Neural progenitor cell (in vitro differentiated cells): ENCODE measurements around the gene ANKRD31. TPM values are rescaled to one million over a fixed set of nuclear protein-coding genes. Genes with fewer than 3 reads are reported as not detected.

Experiments
- DNase-seq: peaks from one replicate; pipeline ENCODE4 v3.0.0-alpha.2; 2016; ENCODE audit warnings: low spot score
- H2AFZ ChIP-seq: fragments of 200-600 bp; sonication (generic); replicated peaks from 2 replicates; pipeline ENCODE4 v1.6.1; 2016; ENCODE audit warnings: antibody characterized with exemption
- H3F3A ChIP-seq: fragments of 200-600 bp; sonication (generic); 2 replicates; pipeline ENCODE4 v1.6.1; 2016; ENCODE audit warnings: antibody characterized with exemption, low read depth
- H3K27ac ChIP-seq: fragments of 200-600 bp; sonication (generic); 2 replicates; pipeline ENCODE4 v1.5.1; 2016; ENCODE audit warnings: mild to moderate bottlenecking
- H3K27me3 ChIP-seq: fragments of 200-600 bp; sonication (generic); 2 replicates; pipeline ENCODE4 v1.6.1; 2016; ENCODE audit warnings: mild to moderate bottlenecking, moderate library complexity
- H3K36me3 ChIP-seq: fragments of 200-600 bp; sonication (generic); 2 replicates; pipeline ENCODE4 v1.5.1; 2016
- H3K4me1 ChIP-seq: fragments of 200-600 bp; sonication (generic); 2 replicates; pipeline ENCODE4 v1.6.1; 2016; ENCODE audit warnings: mixed run types
- H3K4me2 ChIP-seq: fragments of 200-600 bp; sonication (generic); 2 replicates; pipeline ENCODE4 v1.6.1; 2016
- H3K4me3 ChIP-seq: fragments of 200-600 bp; sonication (generic); 2 replicates; pipeline ENCODE4 v1.5.1; 2016
- H3K79me2 ChIP-seq: fragments of 200-600 bp; sonication (generic); 2 replicates; pipeline ENCODE4 v1.6.1; 2016; ENCODE audit warnings: low read depth
- H3K9ac ChIP-seq: fragments of 200-600 bp; sonication (generic); 2 replicates; pipeline ENCODE4 v1.6.1; 2016
- H3K9me3 ChIP-seq: fragments of 200-600 bp; sonication (generic); 2 replicates; pipeline ENCODE4 v1.5.1; 2016; ENCODE audit warnings: low read depth
- H4K20me1 ChIP-seq: fragments of 200-600 bp; sonication (generic); 2 replicates; pipeline ENCODE4 v1.6.1; 2016; ENCODE audit warnings: low read depth
- H3K27ac Mint-ChIP-seq: 3 replicates; pipeline ENCODE4 v1.8.0; 2021; ENCODE audit warnings: mixed read lengths
- H3K27me3 Mint-ChIP-seq: 2 replicates; pipeline ENCODE4 v1.8.0; 2022; ENCODE audit warnings: low read depth, mild to moderate bottlenecking, inconsistent platforms, moderate library complexity, mixed read lengths; ENCODE audit not compliant: insufficient read depth
- H3K36me3 Mint-ChIP-seq: 3 replicates; pipeline ENCODE4 v1.8.0; 2021; ENCODE audit warnings: mixed read lengths
- H3K4me1 Mint-ChIP-seq: 3 replicates; pipeline ENCODE4 v1.8.0; 2021; ENCODE audit warnings: mixed read lengths
- H3K4me3 Mint-ChIP-seq: 3 replicates; pipeline ENCODE4 v1.8.0; 2021; ENCODE audit warnings: mild to moderate bottlenecking, moderate library complexity, mixed read lengths
- H3K9me3 Mint-ChIP-seq: 3 replicates; pipeline ENCODE4 v1.8.0; 2020; ENCODE audit warnings: mixed read lengths
- EZH2 ChIP-seq: fragments of 200-600 bp; sonication (generic); IDR thresholded peaks from 2 replicates; pipeline ENCODE4 v1.6.1; 2017; ENCODE audit warnings: antibody characterized with exemption, mild to moderate bottlenecking, moderate library complexity
- EZH2phosphoT487 ChIP-seq: fragments of 200-600 bp; sonication (generic); IDR thresholded peaks from 2 replicates; pipeline ENCODE4 v1.6.1; 2017; ENCODE audit warnings: antibody characterized with exemption
- total RNA-seq: library from RNA; depleted of rRNA; stranded (reverse); fragments of >200 nt; gene quantifications from 2 replicates; pipeline ENCODE4 v1.2.3, GENCODE V29; 2015; ENCODE audit warnings: low replicate concordance
- TF ChIP-seq, protein P1 (sequence below): fragments of 200-600 bp; sonication (generic); IDR thresholded peaks from 2 replicates; pipeline ENCODE4 v1.5.1; 2017; ENCODE audit warnings: antibody characterized with exemption, mild to moderate bottlenecking

The ANKRD31 gene
- total RNA-seq, 1 donor from 2014 or later = 0.75 TPM

DNA sequence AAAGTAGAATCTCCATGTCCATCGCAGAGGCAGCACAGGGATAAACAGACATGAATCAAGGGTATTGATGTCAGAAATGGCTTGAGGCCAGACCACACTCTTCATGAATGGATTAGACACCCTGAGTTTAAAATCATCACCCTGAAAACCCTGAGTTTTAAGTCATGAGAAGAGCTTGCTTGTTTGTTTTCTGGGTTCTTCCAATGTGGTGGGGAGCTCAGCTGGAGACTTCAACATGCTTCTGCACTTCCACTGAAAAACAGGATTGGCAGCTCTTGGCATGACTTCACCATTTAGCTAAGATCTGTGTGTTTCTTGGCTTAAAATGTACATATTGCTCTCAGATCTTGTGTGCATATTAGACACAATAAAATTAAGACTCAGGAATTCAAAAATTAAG, 194.2 kb downstream of the ANKRD31 start:
- Histone ChIP-seq H3K4me3 (no peak overlapping the region), H3K79me2 (no peaks in the 10 kb centered on the region), H3K36me3 (no peaks in the 10 kb centered on the region), H2AFZ (no peak overlapping the region), H3K9me3 (no peaks in the 10 kb centered on the region), H3F3A (no peaks in the 10 kb centered on the region), H3K27me3 (no peaks in the 10 kb centered on the region), H4K20me1 (no peaks in the 10 kb centered on the region), H3K4me1 (no peaks in the 10 kb centered on the region), H3K4me2 (no peak overlapping the region), H3K9ac (no peak overlapping the region), H3K27ac (no peak overlapping the region)
- H3K27me3 Mint-ChIP-seq = peaks cover 4% of the 10 kb centered on the region
- no peak overlapping the region for H3K27ac Mint-ChIP-seq
- no peak for DNase-seq
- peaks cover 10% of the 10 kb centered on the region for H3K36me3 Mint-ChIP-seq
- no peaks in the 10 kb centered on the region for H3K9me3 Mint-ChIP-seq
- TF ChIP-seq EZH2phosphoT487 = no peak
- TF ChIP-seq, protein P1, sequence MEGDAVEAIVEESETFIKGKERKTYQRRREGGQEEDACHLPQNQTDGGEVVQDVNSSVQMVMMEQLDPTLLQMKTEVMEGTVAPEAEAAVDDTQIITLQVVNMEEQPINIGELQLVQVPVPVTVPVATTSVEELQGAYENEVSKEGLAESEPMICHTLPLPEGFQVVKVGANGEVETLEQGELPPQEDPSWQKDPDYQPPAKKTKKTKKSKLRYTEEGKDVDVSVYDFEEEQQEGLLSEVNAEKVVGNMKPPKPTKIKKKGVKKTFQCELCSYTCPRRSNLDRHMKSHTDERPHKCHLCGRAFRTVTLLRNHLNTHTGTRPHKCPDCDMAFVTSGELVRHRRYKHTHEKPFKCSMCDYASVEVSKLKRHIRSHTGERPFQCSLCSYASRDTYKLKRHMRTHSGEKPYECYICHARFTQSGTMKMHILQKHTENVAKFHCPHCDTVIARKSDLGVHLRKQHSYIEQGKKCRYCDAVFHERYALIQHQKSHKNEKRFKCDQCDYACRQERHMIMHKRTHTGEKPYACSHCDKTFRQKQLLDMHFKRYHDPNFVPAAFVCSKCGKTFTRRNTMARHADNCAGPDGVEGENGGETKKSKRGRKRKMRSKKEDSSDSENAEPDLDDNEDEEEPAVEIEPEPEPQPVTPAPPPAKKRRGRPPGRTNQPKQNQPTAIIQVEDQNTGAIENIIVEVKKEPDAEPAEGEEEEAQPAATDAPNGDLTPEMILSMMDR = no peak
- TF ChIP-seq EZH2 = no peak
- no peak overlapping the region for H3K4me3 Mint-ChIP-seq
- no peaks in the 10 kb centered on the region for H3K4me1 Mint-ChIP-seq

DNA sequence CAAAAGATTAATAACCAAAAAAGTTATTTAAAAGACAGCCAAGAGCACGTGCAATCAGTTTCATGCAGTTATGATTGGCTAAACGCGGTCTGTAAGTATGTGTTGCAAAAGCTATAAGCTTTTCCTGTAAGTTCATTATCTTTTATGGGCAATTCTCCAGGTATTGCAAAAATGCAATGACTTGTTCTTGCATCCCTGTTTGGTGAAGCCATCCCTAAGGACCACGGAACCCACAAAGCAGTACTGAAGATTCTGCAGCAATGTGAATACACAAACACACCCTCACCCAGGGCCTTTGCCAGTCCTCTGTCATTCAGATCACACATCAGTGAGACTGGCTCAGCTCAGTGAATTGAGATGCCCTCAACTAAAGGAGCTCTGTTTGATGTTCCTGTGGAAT, 195.7 kb downstream of the ANKRD31 start:
- Histone ChIP-seq H3K79me2 (no peaks in the 10 kb centered on the region), H4K20me1 (no peaks in the 10 kb centered on the region), H3K4me2 (no peak overlapping the region), H2AFZ (no peak overlapping the region), H3K27me3 (no peaks in the 10 kb centered on the region), H3K9ac (no peak overlapping the region), H3F3A (no peaks in the 10 kb centered on the region), H3K36me3 (no peaks in the 10 kb centered on the region), H3K4me1 (no peaks in the 10 kb centered on the region), H3K4me3 (no peak overlapping the region), H3K9me3 (no peaks in the 10 kb centered on the region), H3K27ac (no peak overlapping the region)
- Mint-ChIP-seq H3K4me1 (no peaks in the 10 kb centered on the region), H3K27me3 (peaks cover 3% of the 10 kb centered on the region), H3K4me3 (no peak overlapping the region), H3K36me3 (peaks cover 8% of the 10 kb centered on the region), H3K9me3 (no peaks in the 10 kb centered on the region), H3K27ac (no peak overlapping the region)
- DNase-seq = no peak
- TF ChIP-seq, protein P1 = no peak
- no peak for TF ChIP-seq EZH2phosphoT487
- TF ChIP-seq EZH2 = no peak

DNA sequence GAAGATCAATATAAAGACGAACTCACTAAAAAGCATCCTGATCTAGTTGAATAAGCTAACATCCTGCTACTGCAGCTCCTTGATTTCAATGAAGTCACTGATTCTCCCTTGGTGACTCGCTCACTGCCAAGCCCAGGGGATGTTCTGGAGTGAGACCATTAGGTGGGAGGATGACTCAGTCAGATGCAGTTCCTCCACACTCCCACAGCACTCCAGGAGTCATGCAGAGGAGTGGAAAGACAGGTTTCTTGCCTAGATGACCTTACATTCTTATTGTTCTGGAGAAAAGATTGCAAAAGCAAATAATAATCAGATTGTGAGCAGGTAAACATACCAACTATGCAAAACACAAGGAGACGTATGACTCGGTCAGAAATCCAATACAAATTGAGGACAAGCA, 199.6 kb downstream of the ANKRD31 start:
- H3K79me2 ChIP-seq = no peaks in the 10 kb centered on the region
- Mint-ChIP-seq H3K27ac (no peak overlapping the region), H3K9me3 (no peaks in the 10 kb centered on the region), H3K4me1 (no peaks in the 10 kb centered on the region), H3K4me3 (no peak overlapping the region), H3K36me3 (no peaks in the 10 kb centered on the region), H3K27me3 (peaks cover 2% of the 10 kb centered on the region)
- H3K36me3 ChIP-seq = no peaks in the 10 kb centered on the region
- no peaks in the 10 kb centered on the region for H3K27me3 ChIP-seq
- TF ChIP-seq EZH2 = no peak
- TF ChIP-seq, protein P1 = no peak
- TF ChIP-seq EZH2phosphoT487 = no peak
- H3K27ac ChIP-seq = no peak overlapping the region
- no peaks in the 10 kb centered on the region for H3K9me3 ChIP-seq
- no peaks in the 10 kb centered on the region for H3K4me1 ChIP-seq
- no peaks in the 10 kb centered on the region for H4K20me1 ChIP-seq
- H3F3A ChIP-seq = no peaks in the 10 kb centered on the region
- no peak overlapping the region for H3K9ac ChIP-seq
- no peak for DNase-seq
- H3K4me3 ChIP-seq = no peak overlapping the region
- no peak overlapping the region for H3K4me2 ChIP-seq
- no peak overlapping the region for H2AFZ ChIP-seq
